CD4-positive, alpha-beta T cell treated with Interleukin-21 for 1 hour (primary cell): Measurements from ENCODE around the gene PECR.

Experiments
- DNase-seq: peaks from one replicate; pipeline ENCODE4 v3.0.0-alpha.2; 2020

PECR gene

GRCh38 chr2:216069028-216069427 lies 12.6 kb downstream of the PECR start:
- no peak for DNase-seq

GRCh38 chr2:216066230-216066629 lies 15.4 kb downstream of the PECR start:
- DNase-seq: no peak

- no peak for DNase-seq
Observed at GRCh38 chr2:216064665-216065064, 16.9 kb downstream of the PECR start.

GRCh38 chr2:216064014-216064630 lies 17.5 kb downstream of the PECR start:
- DNase-seq: no peak

- DNase-seq: peak; percentile 26
Observed at GRCh38 chr2:216059233-216059834, 22.3 kb downstream of the PECR start.

- peak; percentile 74 for DNase-seq
Observed at GRCh38 chr2:216057688-216058193, 23.9 kb downstream of the PECR start.

GRCh38 chr2:216056739-216057138 lies 24.9 kb downstream of the PECR start:
- DNase-seq: no peak

GRCh38 chr2:216055680-216056079 lies 25.9 kb downstream of the PECR start:
- no peak for DNase-seq

- DNase-seq: no peak
Observed at GRCh38 chr2:216052420-216052819, 29.2 kb downstream of the PECR start.

GRCh38 chr2:216051350-216051749 lies 30.3 kb downstream of the PECR start:
- DNase-seq: no peak

- no peak for DNase-seq
Observed at GRCh38 chr2:216049452-216049851, 32.2 kb downstream of the PECR start.

- DNase-seq: no peak
Observed at GRCh38 chr2:216047397-216047796, 34.2 kb downstream of the PECR start.

GRCh38 chr2:216044883-216045486 lies 36.6 kb downstream of the PECR start:
- DNase-seq: no peak

- DNase-seq: no peak
Observed at GRCh38 chr2:216043949-216044348, 37.7 kb downstream of the PECR start.

- no peak for DNase-seq
Observed at GRCh38 chr2:216041438-216041837, 40.2 kb downstream of the PECR start.

GRCh38 chr2:216039918-216040317 lies 41.7 kb downstream of the PECR start:
- no peak for DNase-seq

GRCh38 chr2:216034065-216034464 lies 47.5 kb downstream of the PECR start:
- DNase-seq: peak; percentile 77

GRCh38 chr2:216033403-216033802 lies 48.2 kb downstream of the PECR start:
- DNase-seq: no peak

GRCh38 chr2:216031960-216032689 lies 49.5 kb downstream of the PECR start:
- DNase-seq: no peak

GRCh38 chr2:216030216-216030615 lies 51.4 kb downstream of the PECR start:
- DNase-seq: no peak

- DNase-seq: no peak
Observed at GRCh38 chr2:216029416-216030129, 52.0 kb downstream of the PECR start.

GRCh38 chr2:216024779-216025336 lies 56.8 kb downstream of the PECR start:
- DNase-seq: no peak
